GM21390 (cell line): Measurements from ENCODE around the gene PTPMT1.

Experiments
- ATAC-seq: cut with Tn5 transposase; IDR thresholded peaks from one replicate; pipeline ENCODE4 v1.9.1; 2021; ENCODE audit not compliant: unreplicated experiment

The PTPMT1 gene

DNA sequence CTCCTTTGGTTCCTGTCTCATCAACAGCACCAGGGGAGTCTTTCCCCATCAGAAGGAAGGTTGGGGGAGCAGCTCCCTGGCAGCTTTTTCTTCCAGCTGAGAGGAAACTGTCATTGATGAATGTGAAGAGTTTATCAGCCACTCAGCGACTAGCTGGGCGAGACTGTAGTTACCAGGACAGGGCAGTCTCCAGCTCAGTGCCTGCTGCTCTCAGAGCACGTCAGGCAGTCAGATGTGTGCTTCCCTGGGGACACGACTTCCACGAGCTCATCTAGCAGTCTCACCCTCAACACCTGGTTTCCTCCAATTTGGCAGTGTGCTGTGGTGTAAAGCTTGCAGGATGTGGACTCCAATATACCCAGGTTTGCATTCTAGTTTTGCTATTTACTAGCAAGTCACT lies 41.3 kb downstream of the PTPMT1 start:
- ATAC-seq, result no peak

DNA sequence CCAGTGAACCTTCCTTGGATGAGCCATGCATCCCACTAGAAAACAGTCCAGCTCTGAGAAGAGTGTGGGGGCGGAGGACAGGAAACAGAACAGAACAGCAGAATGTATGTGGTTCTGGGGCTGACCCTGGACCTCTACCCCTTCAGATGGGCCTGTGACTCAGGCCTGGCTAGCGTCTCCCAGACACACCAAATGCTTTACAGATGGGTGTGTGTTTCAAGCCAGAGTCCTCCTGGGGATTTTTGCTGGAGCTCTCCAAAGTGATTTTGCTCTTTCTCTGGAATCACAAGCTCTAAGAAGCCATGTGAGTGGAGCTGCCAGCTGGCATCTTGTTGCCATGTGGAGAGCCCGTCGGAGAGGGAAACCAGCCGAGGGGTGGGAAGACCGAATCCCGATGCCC lies 42.0 kb downstream of the PTPMT1 start:
- ATAC-seq, result no peak

DNA sequence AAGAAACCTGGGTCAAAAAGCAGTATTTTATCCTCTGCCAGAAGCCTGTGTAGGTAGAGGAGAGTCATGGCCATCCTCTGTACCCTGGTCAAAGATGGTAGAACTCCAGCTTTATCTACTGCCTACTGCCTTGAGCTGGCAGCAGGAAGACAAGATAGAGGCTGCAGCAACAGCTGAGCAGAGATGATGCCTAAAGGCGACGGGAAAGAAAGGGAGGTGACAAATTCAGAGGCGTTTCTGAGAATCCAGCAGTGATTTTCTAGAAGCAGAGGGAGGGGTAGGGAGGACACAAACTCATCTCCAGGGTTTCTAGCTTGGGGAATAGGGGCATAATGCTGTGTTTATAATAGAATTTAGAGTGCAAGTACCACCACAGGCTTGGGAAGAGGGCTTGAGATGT lies 44.3 kb downstream of the PTPMT1 start:
- no peak for ATAC-seq

DNA sequence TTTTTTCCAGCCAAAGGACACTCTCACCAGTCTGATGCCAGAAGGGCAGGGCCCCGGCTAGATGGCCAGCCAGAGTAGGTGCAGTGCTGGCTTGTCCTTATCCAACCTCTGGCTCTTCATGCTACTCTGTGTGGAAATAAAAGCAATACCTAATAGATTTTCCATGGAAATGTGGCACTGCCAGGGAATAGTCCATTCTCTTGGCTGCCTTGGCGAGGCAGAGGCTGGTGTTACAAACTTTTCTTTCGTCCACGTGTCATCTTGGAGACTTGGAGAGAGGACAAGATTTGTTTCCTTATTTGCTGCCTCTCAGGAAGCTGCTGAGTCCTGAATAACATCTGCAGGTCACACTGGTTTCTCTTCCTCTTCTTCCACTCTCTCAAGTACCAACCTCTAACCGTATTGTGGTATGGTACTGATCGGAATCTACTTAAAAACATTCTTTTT lies 46.0 kb downstream of the PTPMT1 start:
- peak; percentile 92 for ATAC-seq

DNA sequence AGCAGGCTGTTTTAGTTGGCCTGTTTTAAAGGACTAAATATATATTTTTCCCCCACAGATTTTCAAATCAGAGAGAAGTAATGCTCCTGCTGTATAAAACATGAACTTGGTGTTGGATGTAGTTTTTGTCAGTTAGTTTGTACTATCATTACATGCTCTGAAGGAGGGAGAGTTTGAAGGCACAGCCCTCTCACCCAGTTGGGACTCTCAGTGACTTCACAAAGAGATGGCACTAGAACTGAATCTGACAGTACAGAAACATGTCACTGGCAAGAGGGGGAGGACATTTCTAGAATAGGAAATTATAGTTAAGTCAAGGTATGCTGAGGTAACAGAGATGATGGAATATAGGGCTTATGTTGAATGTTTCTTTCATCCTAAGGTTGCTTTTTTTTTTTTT lies 49.9 kb downstream of the PTPMT1 start:
- ATAC-seq, result no peak

DNA sequence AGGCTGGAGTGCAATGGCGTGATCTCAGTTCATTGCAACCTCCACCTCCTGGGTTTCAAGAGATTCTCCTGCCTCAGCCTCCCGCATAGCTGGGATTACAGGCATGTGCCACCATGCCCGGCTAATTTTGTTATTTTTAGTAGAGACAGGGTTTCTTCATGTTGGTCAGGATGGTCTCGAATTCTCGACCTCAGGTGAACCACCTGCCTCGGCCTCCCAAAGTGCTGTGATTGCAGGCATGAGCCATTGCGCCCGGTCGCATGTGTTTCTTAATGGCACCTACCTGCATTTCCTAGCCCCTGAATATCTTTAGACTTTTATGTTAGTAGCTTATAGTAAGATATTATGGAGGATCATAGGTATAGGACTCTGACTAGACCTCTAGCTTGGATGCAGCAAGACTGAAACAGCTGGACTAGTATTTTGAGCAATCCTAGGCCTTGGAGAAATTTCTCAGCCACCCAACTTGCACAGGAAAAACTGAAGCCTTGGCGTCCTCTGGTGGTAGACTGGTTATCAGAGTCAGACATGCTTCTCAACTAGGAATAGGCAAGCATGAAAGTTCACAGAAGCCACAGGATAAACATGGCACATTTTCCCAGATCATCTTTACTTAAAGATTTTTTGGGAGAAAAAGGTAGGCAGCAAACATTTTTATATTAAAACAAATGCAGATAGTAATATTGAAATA lies 51.5 kb downstream of the PTPMT1 start:
- no peak for ATAC-seq

DNA sequence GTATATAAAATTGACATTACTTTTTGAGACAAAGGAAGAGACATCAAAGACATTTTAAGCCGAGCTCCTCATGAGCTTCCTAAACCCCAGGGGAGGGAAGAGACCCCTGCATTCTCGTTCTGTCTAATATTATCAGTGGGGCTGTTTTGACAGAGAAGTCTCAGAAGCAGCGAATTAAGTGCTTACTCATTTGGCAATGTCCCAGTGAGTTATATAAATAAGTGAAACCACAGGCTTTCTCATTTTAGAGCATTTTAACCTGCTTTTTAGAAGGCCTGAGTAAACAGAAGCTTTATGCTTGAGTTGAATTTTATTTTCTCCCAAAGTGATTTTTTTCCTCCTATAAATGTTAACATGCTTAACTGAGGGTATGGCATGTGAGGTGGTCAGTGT lies 52.0 kb downstream of the PTPMT1 start:
- ATAC-seq, result no peak

DNA sequence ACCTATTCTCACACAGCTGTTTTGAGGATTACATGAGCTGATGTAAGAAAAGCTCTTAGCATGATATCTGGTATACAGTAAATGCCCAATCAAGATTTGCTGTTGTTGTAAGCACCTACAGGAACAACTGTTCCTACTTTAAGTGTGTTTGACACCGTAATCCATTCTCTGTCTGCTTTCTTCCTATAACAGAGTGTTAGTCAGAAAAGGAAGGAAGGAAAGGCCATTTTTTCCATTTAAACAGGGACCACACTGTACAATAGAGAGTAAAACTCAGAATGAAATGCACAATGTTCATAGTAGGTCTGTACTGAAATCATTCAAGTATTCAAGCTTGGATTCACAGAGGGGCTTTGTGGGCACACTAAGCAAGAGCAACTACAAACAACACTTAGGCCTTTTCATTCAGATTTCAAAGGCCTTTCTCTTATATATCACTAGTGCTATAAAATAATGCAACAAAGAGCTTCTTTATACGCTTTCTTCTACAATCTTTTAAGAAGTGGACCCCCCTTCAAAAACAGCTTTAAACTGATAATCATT lies 55.5 kb downstream of the PTPMT1 start:
- no peak for ATAC-seq
